ENCODE measurements around the gene ULK2.
"Not testable (repeated sequence)": the region's sequence is repeated elsewhere in the genome, so short reads cannot be mapped to it uniquely, and the experiment has no call there.

ULK2 gene

GRCh38 chr17:19766016-19766415, 101.7 kb downstream of the ULK2 start:
- DNase-seq: no peak

- DNase-seq: not testable (repeated sequence)
Measured at GRCh38 chr17:19763991-19764390, 103.7 kb downstream of the ULK2 start.

GRCh38 chr17:19763416-19763815, 104.3 kb downstream of the ULK2 start:
- DNase-seq: no peak

GRCh38 chr17:19762515-19762961, 105.2 kb downstream of the ULK2 start:
- DNase-seq: peak; percentile 51 to 55

- peak; percentile 65 to 94 for DNase-seq
Measured at GRCh38 chr17:19760746-19761145, 107.0 kb downstream of the ULK2 start.

- no peak for DNase-seq
Measured at GRCh38 chr17:19759568-19760549, 107.9 kb downstream of the ULK2 start.

GRCh38 chr17:19757536-19758180, 110.1 kb downstream of the ULK2 start:
- DNase-seq: no peak

GRCh38 chr17:19756546-19756945, 111.2 kb downstream of the ULK2 start:
- no peak for DNase-seq

GRCh38 chr17:19755821-19756510, 111.8 kb downstream of the ULK2 start:
- DNase-seq: no peak

- DNase-seq: no peak
Measured at GRCh38 chr17:19755392-19755791, 112.3 kb downstream of the ULK2 start.

GRCh38 chr17:19753661-19754463, 113.9 kb downstream of the ULK2 start:
- DNase-seq: no peak

GRCh38 chr17:19753051-19753509, 114.7 kb downstream of the ULK2 start:
- DNase-seq: peak; percentile 84 to 94

GRCh38 chr17:19752216-19753050, 115.3 kb downstream of the ULK2 start:
- no peak for DNase-seq

- no peak for DNase-seq
Measured at GRCh38 chr17:19750835-19751234, 116.9 kb downstream of the ULK2 start.

- no peak for DNase-seq
Measured at GRCh38 chr17:19750020-19750572, 117.6 kb downstream of the ULK2 start.

- DNase-seq: no peak
Measured at GRCh38 chr17:19748807-19749193, 118.9 kb downstream of the ULK2 start.

GRCh38 chr17:19747829-19748806, 119.6 kb downstream of the ULK2 start, which contains the start of gene ALDH3A1:
Gene ALDH3A1, minus strand, starts transcription at chr17:19748298. Its CDS starts 3,169 bp downstream, at chr17:19745129.
- no peak for DNase-seq

GRCh38 chr17:19747159-19747719, 120.5 kb downstream of the ULK2 start:
- no peak for DNase-seq

- DNase-seq: no peak
Measured at GRCh38 chr17:19746517-19746916, 121.2 kb downstream of the ULK2 start.
